ENCODE data around the gene KCNJ12.
"Not testable (repeated sequence)": the region's sequence is repeated elsewhere in the genome, so short reads cannot be mapped to it uniquely, and the experiment has no call there.

Gene KCNJ12

GRCh38 chr17:21406616-21407404 is 30.7 kb downstream of the KCNJ12 start:
- H3K4me2 ChIP-seq (ENCODE audit: insufficient read depth, low read length); H3K4me1 ChIP-seq (ENCODE audit: insufficient read depth, low read length); H3K4me3 ChIP-seq (ENCODE audit: low read depth in 1 of 2, low read length in 2 of 2); H2AFZ ChIP-seq (ENCODE audit: low read depth, low read length); H3K27me3 ChIP-seq (ENCODE audit: insufficient read depth, low read length, poor library complexity); H3K79me2 ChIP-seq (ENCODE audit: insufficient read depth, low read length); H3K9ac ChIP-seq (ENCODE audit: low read depth, low read length); H3K36me3 ChIP-seq (ENCODE audit: insufficient read depth, low read length); H3K9me3 ChIP-seq (ENCODE audit: insufficient read depth, low read length, severe bottlenecking); DNase-seq; H3K27ac ChIP-seq (ENCODE audit: low read length); H4K20me1 ChIP-seq (ENCODE audit: insufficient read depth, low read length); ATAC-seq (ENCODE audit: insufficient read depth, low read depth): not testable (repeated sequence)

DNA sequence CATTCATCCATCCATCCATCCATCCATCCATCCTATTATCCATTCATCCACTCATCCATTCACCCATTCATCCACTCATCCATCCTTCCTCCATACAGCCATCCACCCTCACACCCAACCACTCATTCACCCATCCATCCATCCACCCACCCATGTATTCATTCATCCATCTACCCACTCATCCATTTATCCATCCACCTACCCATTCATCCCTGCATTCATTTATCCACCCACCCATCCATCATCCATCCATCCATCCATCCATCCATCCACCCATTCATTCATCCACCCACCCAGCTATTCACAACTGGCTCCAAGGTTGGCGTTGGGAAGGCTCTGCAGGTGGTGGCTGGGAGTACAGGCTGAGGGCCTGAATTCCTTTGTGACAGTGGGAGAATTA is 31.6 kb downstream of the KCNJ12 start:
- H3K9ac ChIP-seq (ENCODE audit: low read depth, low read length); ATAC-seq (ENCODE audit: insufficient read depth, low read depth); H3K4me3 ChIP-seq (ENCODE audit: low read depth in 1 of 2, low read length in 2 of 2); H4K20me1 ChIP-seq (ENCODE audit: insufficient read depth, low read length); H3K4me2 ChIP-seq (ENCODE audit: insufficient read depth, low read length); H3K36me3 ChIP-seq (ENCODE audit: insufficient read depth, low read length); H2AFZ ChIP-seq (ENCODE audit: low read depth, low read length); H3K27ac ChIP-seq (ENCODE audit: low read length); H3K79me2 ChIP-seq (ENCODE audit: insufficient read depth, low read length); DNase-seq; H3K27me3 ChIP-seq (ENCODE audit: insufficient read depth, low read length, poor library complexity); H3K9me3 ChIP-seq (ENCODE audit: insufficient read depth, low read length, severe bottlenecking); H3K4me1 ChIP-seq (ENCODE audit: insufficient read depth, low read length): not testable (repeated sequence)

- ATAC-seq (ENCODE audit: insufficient read depth, low read depth); H3K36me3 ChIP-seq (ENCODE audit: insufficient read depth, low read length); H3K27ac ChIP-seq (ENCODE audit: low read length); H3K4me2 ChIP-seq (ENCODE audit: insufficient read depth, low read length); H3K4me3 ChIP-seq (ENCODE audit: low read depth in 1 of 2, low read length in 2 of 2); H3K4me1 ChIP-seq (ENCODE audit: insufficient read depth, low read length); H2AFZ ChIP-seq (ENCODE audit: low read depth, low read length); DNase-seq; H4K20me1 ChIP-seq (ENCODE audit: insufficient read depth, low read length); H3K27me3 ChIP-seq (ENCODE audit: insufficient read depth, low read length, poor library complexity); H3K9me3 ChIP-seq (ENCODE audit: insufficient read depth, low read length, severe bottlenecking); H3K79me2 ChIP-seq (ENCODE audit: insufficient read depth, low read length); H3K9ac ChIP-seq (ENCODE audit: low read depth, low read length): not testable (repeated sequence)
These were observed 32.1 kb downstream of the KCNJ12 start for GRCh38 chr17:21408224-21408623.

DNA sequence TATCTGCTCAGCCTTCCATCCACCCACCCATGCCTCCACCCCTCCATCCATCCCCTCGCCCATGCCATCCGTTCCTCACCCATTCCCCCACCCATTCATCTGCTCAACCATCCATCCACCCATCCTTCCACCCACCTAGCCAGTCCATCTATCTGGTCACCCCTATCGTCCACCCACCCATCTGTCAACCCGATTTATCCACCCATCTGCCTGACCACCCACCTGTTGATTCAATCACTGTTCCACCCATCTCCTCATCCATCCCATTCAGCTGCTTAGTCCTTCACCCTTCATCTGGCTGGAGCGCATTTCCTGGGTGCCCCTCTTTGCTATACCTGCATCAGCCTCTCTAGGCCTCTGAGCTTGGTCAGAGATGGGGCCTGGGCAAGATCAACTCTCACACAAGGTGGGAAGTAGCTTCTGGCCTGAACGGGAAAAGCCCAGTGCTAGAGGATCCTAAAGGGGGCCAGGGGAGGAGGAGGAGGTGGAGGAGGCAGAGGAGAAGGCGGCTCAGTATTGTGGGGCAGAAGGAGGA is 32.7 kb downstream of the KCNJ12 start:
- DNase-seq: not testable (repeated sequence)

GRCh38 chr17:21409388-21409787 is 33.2 kb downstream of the KCNJ12 start:
- not testable (repeated sequence) for ATAC-seq (ENCODE audit: insufficient read depth, low read depth); H4K20me1 ChIP-seq (ENCODE audit: insufficient read depth, low read length); H3K27me3 ChIP-seq (ENCODE audit: insufficient read depth, low read length, poor library complexity); H3K4me3 ChIP-seq (ENCODE audit: low read depth in 1 of 2, low read length in 2 of 2); H3K27ac ChIP-seq (ENCODE audit: low read length); H3K9me3 ChIP-seq (ENCODE audit: insufficient read depth, low read length, severe bottlenecking); H3K36me3 ChIP-seq (ENCODE audit: insufficient read depth, low read length); H3K4me1 ChIP-seq (ENCODE audit: insufficient read depth, low read length); H3K4me2 ChIP-seq (ENCODE audit: insufficient read depth, low read length); DNase-seq; H3K9ac ChIP-seq (ENCODE audit: low read depth, low read length); H3K79me2 ChIP-seq (ENCODE audit: insufficient read depth, low read length); H2AFZ ChIP-seq (ENCODE audit: low read depth, low read length)

More for the DNA sequence above, 32.7 kb downstream of the KCNJ12 start:
- H3K27me3 ChIP-seq (ENCODE audit: insufficient read depth, low read length, poor library complexity); ATAC-seq (ENCODE audit: insufficient read depth, low read depth); H4K20me1 ChIP-seq (ENCODE audit: insufficient read depth, low read length); H3K9ac ChIP-seq (ENCODE audit: low read depth, low read length); H3K4me2 ChIP-seq (ENCODE audit: insufficient read depth, low read length); H3K9me3 ChIP-seq (ENCODE audit: insufficient read depth, low read length, severe bottlenecking); H2AFZ ChIP-seq (ENCODE audit: low read depth, low read length); H3K27ac ChIP-seq (ENCODE audit: low read length); H3K36me3 ChIP-seq (ENCODE audit: insufficient read depth, low read length); H3K4me1 ChIP-seq (ENCODE audit: insufficient read depth, low read length); H3K79me2 ChIP-seq (ENCODE audit: insufficient read depth, low read length); H3K4me3 ChIP-seq (ENCODE audit: low read depth in 1 of 2, low read length in 2 of 2): not testable (repeated sequence)

DNA sequence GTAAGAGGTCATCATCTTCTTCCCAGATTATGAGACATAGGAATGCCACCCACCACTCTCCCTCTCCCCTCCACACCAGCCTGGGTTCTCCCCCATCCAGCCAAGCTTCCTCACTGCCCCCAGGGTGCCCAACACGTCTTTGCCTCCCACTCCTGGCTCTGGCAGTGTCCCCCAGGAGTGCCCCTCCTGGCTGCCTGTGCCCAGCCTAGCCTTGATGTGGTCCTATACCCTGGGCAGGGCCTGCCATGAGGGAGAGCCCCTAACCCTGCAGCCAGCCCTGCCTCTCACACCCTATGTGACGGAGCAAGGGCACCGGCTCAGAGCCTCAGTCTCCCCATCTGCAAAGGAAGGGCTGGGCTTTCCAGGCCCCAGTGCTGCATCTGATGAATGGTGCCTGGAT is 33.8 kb downstream of the KCNJ12 start:
- H3K9ac ChIP-seq (ENCODE audit: low read depth, low read length); H3K9me3 ChIP-seq (ENCODE audit: insufficient read depth, low read length, severe bottlenecking); H3K4me3 ChIP-seq (ENCODE audit: low read depth in 1 of 2, low read length in 2 of 2); H4K20me1 ChIP-seq (ENCODE audit: insufficient read depth, low read length); H3K79me2 ChIP-seq (ENCODE audit: insufficient read depth, low read length); H3K36me3 ChIP-seq (ENCODE audit: insufficient read depth, low read length); ATAC-seq (ENCODE audit: insufficient read depth, low read depth); H3K27me3 ChIP-seq (ENCODE audit: insufficient read depth, low read length, poor library complexity); H3K27ac ChIP-seq (ENCODE audit: low read length); H3K4me2 ChIP-seq (ENCODE audit: insufficient read depth, low read length); H3K4me1 ChIP-seq (ENCODE audit: insufficient read depth, low read length); DNase-seq; H2AFZ ChIP-seq (ENCODE audit: low read depth, low read length): not testable (repeated sequence)

GRCh38 chr17:21410371-21410770 is 34.2 kb downstream of the KCNJ12 start:
- ATAC-seq (ENCODE audit: insufficient read depth, low read depth); H3K9me3 ChIP-seq (ENCODE audit: insufficient read depth, low read length, severe bottlenecking); H3K27me3 ChIP-seq (ENCODE audit: insufficient read depth, low read length, poor library complexity); H3K36me3 ChIP-seq (ENCODE audit: insufficient read depth, low read length); H3K4me1 ChIP-seq (ENCODE audit: insufficient read depth, low read length); H2AFZ ChIP-seq (ENCODE audit: low read depth, low read length); H3K79me2 ChIP-seq (ENCODE audit: insufficient read depth, low read length); DNase-seq; H3K9ac ChIP-seq (ENCODE audit: low read depth, low read length); H4K20me1 ChIP-seq (ENCODE audit: insufficient read depth, low read length); H3K4me2 ChIP-seq (ENCODE audit: insufficient read depth, low read length); H3K4me3 ChIP-seq (ENCODE audit: low read depth in 1 of 2, low read length in 2 of 2); H3K27ac ChIP-seq (ENCODE audit: low read length): not testable (repeated sequence)

DNA sequence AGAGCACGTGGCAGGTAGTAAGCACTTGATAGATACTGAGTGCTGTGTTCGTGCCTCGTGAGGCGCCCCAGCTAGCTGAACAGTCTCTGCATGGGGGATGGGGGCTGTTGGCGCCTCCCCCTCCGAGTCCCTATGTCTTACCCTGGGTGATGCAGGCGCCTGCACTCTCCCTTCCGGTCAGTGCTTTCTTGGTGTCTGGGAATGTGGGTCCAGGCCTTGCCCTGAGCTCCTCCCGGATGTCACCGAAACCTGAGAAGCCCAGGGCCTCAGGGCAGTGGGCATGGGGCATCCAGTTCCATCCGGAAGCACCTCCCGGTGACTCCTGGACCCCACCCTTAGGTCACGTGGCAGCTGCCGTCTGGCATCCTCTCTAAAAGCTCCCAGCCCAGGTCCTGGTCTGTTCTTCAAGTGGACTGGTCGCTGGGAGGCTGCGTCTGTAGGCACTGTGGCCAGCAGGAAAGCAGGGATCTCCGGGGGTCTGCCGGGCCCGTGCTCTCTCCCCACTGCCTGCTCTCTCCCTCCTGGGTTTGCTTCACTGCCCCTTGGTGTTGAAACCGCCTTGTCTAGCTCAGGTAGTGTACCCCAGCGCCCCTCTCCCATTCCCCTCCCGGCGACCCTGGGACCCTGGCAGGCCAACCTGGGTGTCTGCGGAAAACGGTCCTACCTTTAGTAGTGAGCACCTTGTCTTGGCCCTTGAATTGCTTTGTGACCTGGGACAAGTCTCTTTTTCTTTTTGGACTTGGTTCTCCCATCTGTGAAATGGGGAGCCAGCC is 34.9 kb downstream of the KCNJ12 start:
- not testable (repeated sequence) for H4K20me1 ChIP-seq (ENCODE audit: insufficient read depth, low read length); H3K9me3 ChIP-seq (ENCODE audit: insufficient read depth, low read length, severe bottlenecking); H2AFZ ChIP-seq (ENCODE audit: low read depth, low read length); H3K36me3 ChIP-seq (ENCODE audit: insufficient read depth, low read length); H3K4me3 ChIP-seq (ENCODE audit: low read depth in 1 of 2, low read length in 2 of 2); ATAC-seq (ENCODE audit: insufficient read depth, low read depth); H3K4me2 ChIP-seq (ENCODE audit: insufficient read depth, low read length); H3K9ac ChIP-seq (ENCODE audit: low read depth, low read length); DNase-seq; H3K27me3 ChIP-seq (ENCODE audit: insufficient read depth, low read length, poor library complexity); H3K27ac ChIP-seq (ENCODE audit: low read length); H3K4me1 ChIP-seq (ENCODE audit: insufficient read depth, low read length); H3K79me2 ChIP-seq (ENCODE audit: insufficient read depth, low read length)
